ENCODE data around the gene TUBGCP6. TPM values are rescaled to one million over a fixed set of nuclear protein-coding genes. Genes with fewer than 3 reads are reported as not detected.

The TUBGCP6 gene
- total RNA-seq, 6 experiments from 2014 or later = 10.4 to 22.6 (median 14.6) TPM

DNA sequence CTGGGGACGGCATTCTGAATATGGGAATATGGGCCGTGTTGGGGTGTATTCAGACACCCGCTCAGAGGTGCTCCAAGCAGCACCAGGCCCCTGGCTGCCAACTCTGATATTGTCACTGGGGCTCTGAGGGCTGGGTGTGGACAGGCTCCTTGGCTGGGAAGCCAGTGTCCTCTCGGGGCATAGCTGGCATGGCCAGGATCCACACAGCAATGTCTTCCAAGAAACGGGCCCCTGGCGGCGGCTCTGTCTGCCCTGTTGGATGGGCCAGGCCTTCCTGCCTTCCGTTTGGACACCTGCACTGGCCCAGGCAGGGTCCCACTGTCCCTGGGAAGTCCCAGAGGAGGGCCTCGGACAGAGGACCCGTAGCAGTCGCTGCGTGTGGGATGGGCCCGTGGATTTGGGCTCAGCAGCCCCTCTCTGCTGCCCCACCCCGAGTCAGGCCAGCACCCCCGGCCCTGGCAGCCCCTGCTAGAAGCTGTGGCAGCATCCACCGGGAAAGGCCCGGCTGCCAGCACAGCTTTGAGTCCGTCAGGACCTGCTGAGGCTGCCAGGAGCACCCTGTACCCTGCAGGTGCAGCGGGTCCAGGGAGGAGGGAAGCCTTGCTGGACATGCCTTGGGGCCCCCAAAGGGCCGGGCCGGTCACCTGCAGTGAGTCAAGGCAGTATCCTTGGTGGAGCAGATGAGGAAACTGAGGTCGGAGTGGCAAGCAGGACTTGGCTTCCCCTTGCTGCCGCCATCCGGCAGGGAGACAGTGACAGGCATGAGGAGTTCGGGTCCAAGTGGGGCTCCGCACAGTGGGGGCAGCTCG is 70.2 kb downstream of the TUBGCP6 start:
- Histone ChIP-seq H3K27ac (no peak overlapping the region), H3K27me3 (no peaks in the 10 kb centered on the region), H3K36me3 (no peaks in the 10 kb centered on the region), H3K4me3 (no peak overlapping the region), H3K4me1 (peaks cover 0 to 15% (median 0%) of the 10 kb centered on the region in 4 donors), H3K9me3 (no peaks in the 10 kb centered on the region)
- no peak for ATAC-seq
- intact Hi-C loops (cut with DNase I) = no loop called here
- peak in 2 of 3 donors; percentile 42 to 55 for DNase-seq
- WGBS (ENCODE audit: insufficient coverage, low coverage, low lambda C conversion rate, missing lambda C conversion rate) = 55% methylated on average over 4 of the region's 27 CpGs
- TF ChIP-seq, protein P1, sequence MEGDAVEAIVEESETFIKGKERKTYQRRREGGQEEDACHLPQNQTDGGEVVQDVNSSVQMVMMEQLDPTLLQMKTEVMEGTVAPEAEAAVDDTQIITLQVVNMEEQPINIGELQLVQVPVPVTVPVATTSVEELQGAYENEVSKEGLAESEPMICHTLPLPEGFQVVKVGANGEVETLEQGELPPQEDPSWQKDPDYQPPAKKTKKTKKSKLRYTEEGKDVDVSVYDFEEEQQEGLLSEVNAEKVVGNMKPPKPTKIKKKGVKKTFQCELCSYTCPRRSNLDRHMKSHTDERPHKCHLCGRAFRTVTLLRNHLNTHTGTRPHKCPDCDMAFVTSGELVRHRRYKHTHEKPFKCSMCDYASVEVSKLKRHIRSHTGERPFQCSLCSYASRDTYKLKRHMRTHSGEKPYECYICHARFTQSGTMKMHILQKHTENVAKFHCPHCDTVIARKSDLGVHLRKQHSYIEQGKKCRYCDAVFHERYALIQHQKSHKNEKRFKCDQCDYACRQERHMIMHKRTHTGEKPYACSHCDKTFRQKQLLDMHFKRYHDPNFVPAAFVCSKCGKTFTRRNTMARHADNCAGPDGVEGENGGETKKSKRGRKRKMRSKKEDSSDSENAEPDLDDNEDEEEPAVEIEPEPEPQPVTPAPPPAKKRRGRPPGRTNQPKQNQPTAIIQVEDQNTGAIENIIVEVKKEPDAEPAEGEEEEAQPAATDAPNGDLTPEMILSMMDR (IDR thresholded peaks at IDR 0.05) = no peak
- TF ChIP-seq POLR2A (IDR thresholded peaks at IDR 0.05) = no peak

GRCh38 chr22:50173983-50174355 is 70.9 kb downstream of the TUBGCP6 start:
- H3K4me3 ChIP-seq = no peak overlapping the region
- H3K4me1 ChIP-seq = peaks cover 0 to 15% (median 0%) of the 10 kb centered on the region in 4 donors
- no peaks in the 10 kb centered on the region for H3K36me3 ChIP-seq
- TF ChIP-seq, protein P1 (IDR thresholded peaks at IDR 0.05) = no peak
- no peak for TF ChIP-seq POLR2A (IDR thresholded peaks at IDR 0.05)
- ATAC-seq = no peak
- no peak overlapping the region for H3K27ac ChIP-seq
- no peaks in the 10 kb centered on the region for H3K27me3 ChIP-seq
- 100% methylated on average over 1 of the region's 6 CpGs for WGBS (ENCODE audit: insufficient coverage, low coverage, low lambda C conversion rate, missing lambda C conversion rate)
- peak in 2 of 3 donors; percentile 38 to 54 for DNase-seq
- H3K9me3 ChIP-seq = no peaks in the 10 kb centered on the region
- intact Hi-C loops (cut with DNase I) = no loop called here

- intact Hi-C loops (cut with DNase I) = no loop called here
- no peaks in the 10 kb centered on the region for H3K36me3 ChIP-seq
- TF ChIP-seq, protein P1 (IDR thresholded peaks at IDR 0.05) = no peak
- no peak for TF ChIP-seq POLR2A (IDR thresholded peaks at IDR 0.05)
- peaks cover 0 to 15% (median 0%) of the 10 kb centered on the region in 4 donors for H3K4me1 ChIP-seq
- H3K4me3 ChIP-seq = no peak overlapping the region
- H3K27ac ChIP-seq = no peak overlapping the region
- peak in 1 of 4 donors; percentile 13 for ATAC-seq
- H3K27me3 ChIP-seq = no peaks in the 10 kb centered on the region
- DNase-seq = peak; percentile 27 to 57 (median 42)
- H3K9me3 ChIP-seq = no peaks in the 10 kb centered on the region
- WGBS (ENCODE audit: insufficient coverage, low coverage, low lambda C conversion rate, missing lambda C conversion rate) = 66% methylated on average over 13 of the region's 26 CpGs
Observed at GRCh38 chr22:50173311-50173982, 71.4 kb downstream of the TUBGCP6 start.

DNA sequence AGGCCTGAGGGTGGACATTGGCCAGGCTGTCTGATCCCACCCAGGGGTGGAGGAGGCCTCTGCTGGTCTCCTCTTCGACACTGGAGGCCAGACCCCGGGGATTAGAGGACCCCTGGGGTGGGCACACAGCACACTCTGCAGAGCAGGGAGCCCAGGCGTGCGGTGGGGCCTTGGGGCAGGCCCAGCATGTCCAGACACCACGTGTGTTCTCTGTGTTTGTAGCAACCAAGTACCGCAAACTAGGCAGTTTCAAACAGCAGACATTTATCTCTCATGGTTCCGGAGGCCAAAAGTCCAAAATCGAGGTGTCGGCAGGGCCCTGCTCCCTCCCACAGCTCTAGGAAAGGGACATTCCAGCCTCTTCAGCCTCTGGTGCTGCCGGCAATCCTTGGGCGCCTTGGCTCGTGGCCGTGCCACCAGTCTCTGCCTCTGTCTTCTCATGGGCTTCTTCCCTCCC is 72.8 kb downstream of the TUBGCP6 start:
- TF ChIP-seq POLR2A (IDR thresholded peaks at IDR 0.05) = no peak
- TF ChIP-seq, protein P1 (IDR thresholded peaks at IDR 0.05) = no peak
- intact Hi-C loops (cut with DNase I) = no loop called here
- Histone ChIP-seq H3K27ac (no peak overlapping the region), H3K27me3 (no peaks in the 10 kb centered on the region), H3K9me3 (no peaks in the 10 kb centered on the region), H3K4me1 (peaks cover 0 to 15% (median 0%) of the 10 kb centered on the region in 4 donors), H3K4me3 (no peak overlapping the region), H3K36me3 (no peaks in the 10 kb centered on the region)
- DNase-seq (peak in 2 of 3 donors; percentile 21 to 55), ATAC-seq (peak; percentile 47 to 67 (median 62))
- 65% methylated on average over 6 of the region's 13 CpGs for WGBS (ENCODE audit: insufficient coverage, low coverage, low lambda C conversion rate, missing lambda C conversion rate)
